GM19025 (cell line): ENCODE data around the gene HDAC10.
"Not testable (repeated sequence)": the region's sequence is repeated elsewhere in the genome, so short reads cannot be mapped to it uniquely, and the experiment has no call there.

Experiments
- ATAC-seq: cut with Tn5 transposase; IDR thresholded peaks from one replicate; pipeline ENCODE4 v1.9.1; 2021; ENCODE audit warnings: mild to moderate bottlenecking, low read depth, moderate library complexity; ENCODE audit not compliant: unreplicated experiment

The HDAC10 gene

GRCh38 chr22:50205781-50206569 is 45.1 kb downstream of the HDAC10 start:
- no peak for ATAC-seq

- ATAC-seq: not testable (repeated sequence)
These were observed 46.1 kb downstream of the HDAC10 start for GRCh38 chr22:50204998-50205397.

- ATAC-seq: no peak
These were observed 46.5 kb downstream of the HDAC10 start for GRCh38 chr22:50204571-50204970.

DNA sequence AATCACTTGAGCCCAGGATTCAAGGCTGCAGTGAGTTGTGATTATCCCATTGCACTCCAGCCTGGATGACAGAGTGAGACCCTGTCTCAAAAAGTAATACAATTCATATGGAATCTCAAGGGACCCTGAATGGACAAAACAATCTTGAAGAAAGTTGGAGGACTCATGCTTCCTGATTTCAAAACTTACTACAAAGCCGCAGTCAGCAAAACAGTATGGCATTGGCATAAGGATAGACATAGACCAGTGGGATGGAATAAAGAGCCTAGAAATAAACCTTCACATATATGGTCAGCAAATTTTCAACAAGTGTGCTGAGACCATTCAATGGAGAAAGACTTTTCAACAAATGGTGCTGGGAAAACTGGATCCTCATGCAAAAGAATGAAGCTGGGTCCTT is 47.8 kb downstream of the HDAC10 start:
- ATAC-seq: no peak

DNA sequence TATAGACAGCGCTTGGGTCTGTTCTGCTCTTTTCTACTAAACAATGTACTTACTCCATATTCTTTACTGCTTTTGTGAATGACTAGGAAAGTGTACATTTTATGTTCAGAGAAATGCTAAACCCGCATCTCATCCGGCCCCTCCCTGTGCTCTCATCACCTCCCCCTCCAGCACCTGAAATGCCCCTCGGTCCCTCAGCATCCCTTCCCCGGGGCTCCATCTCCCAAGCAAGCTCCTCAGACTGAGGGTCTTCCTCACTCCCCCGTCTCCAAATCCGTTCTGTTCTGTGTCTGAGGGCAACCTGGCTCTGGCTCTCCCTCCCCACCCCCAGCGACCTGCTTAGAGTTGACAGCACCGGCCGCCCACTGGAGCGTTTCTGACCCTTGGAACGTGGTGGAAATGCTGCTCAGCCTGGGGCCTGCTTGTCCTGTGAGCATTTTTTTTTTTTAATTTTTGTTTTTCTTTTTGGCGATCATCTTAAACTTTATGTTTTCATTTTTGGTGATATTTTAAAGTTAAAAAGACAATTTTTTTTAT is 48.9 kb downstream of the HDAC10 start:
- ATAC-seq: no peak

GRCh38 chr22:50201191-50202129 is 49.6 kb downstream of the HDAC10 start:
- ATAC-seq: peak; percentile 36

GRCh38 chr22:50200461-50201190 is 50.4 kb downstream of the HDAC10 start, which contains the start of gene SELENOO:
SELENOO (plus strand) TSS chr22:50201011; CDS start chr22:50201037, 26 bp downstream.
- peak; percentile 78 for ATAC-seq

DNA sequence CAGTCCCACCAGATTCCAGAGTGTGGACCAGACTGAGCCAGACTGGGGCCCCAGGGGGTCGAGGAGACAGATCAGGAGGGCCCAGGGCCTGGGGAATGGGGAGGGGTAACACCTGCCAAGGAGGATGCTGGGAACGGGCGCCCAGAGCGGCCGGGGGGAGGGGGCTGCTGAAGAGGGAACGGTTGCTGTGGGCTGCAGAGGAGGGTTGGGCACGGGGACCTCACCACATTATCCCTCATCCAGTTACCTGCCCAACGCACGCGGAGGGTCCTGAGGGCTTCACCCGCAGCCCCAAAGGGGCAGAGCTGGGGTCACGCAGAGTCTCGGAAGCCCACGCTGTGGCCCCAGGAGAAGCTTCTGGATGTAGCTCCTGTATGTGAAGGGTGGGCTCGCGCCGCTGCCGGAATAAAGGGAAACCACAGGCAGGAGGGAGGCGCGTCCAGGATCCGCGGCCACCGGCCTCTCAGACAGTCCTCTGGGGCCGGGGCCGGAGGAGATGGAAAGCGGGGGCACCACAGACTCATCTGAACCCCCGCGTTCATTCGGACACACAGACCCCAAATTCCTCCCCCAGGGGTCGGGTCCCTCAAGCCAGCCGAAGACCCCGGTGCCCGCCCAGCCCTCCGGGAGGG is 51.1 kb downstream of the HDAC10 start:
- no peak for ATAC-seq

- no peak for ATAC-seq
These were observed 51.8 kb downstream of the HDAC10 start for GRCh38 chr22:50199251-50199721.

DNA sequence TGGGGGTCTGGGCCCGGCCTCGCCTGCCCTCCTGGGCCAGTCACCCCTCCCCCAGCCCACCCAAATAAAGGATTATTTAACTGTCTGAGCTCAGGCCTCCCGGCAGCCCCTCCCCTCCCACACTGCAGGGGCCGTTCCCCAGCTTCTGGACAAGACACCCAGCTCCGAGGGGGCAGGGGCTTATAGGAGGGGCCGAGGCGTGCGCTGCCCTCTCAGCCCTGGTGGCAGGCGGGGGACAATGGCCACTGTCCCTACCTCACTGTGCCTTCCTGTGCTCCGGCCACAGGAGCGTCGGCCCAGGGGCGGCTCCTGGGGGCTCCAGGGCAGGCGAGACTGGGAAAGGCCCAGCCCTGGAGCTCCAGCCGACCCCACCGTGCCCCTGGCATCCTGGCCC is 52.4 kb downstream of the HDAC10 start:
- ATAC-seq: no peak

DNA sequence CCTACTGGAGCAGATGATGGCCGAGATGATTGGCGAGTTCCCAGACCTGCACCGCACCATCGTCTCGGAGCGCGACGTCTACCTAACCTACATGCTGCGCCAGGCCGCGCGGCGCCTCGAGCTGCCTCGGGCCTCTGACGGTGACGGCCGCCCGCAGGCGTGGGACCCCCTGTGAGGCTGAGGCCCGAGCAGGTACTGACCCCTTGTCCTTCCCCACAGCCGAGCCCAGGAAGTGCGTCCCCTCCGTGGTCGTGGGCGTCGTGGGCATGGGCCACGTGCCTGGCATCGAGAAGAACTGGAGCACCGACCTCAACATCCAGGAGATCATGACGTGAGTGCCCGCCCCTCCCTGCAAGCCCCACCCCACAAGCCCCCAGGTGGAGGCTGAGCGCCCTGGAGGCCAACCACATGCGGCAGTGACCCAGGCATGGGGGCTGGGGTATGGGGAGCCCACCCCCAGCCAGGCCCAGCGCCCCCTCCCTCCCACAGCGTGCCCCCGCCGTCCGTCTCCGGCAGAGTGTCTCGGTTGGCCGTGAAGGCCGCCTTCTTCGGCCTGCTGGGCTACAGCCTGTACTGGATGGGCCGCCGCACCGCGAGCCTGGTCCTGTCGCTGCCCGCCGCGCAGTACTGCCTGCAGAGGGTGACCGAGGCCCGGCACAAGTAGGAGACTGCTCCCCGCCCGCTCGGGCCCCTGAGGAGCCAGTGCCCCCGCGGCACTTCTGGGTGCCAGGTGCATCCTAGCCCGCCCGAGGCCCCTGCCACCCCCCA is 53.0 kb downstream of the HDAC10 start:
- no peak for ATAC-seq

GRCh38 chr22:50197000-50197800 is 53.9 kb downstream of the HDAC10 start:
- no peak for ATAC-seq

- ATAC-seq: no peak
These were observed 54.8 kb downstream of the HDAC10 start for GRCh38 chr22:50196256-50196655.
